ENCODE data around the gene FHIP1B.

Gene FHIP1B

DNA sequence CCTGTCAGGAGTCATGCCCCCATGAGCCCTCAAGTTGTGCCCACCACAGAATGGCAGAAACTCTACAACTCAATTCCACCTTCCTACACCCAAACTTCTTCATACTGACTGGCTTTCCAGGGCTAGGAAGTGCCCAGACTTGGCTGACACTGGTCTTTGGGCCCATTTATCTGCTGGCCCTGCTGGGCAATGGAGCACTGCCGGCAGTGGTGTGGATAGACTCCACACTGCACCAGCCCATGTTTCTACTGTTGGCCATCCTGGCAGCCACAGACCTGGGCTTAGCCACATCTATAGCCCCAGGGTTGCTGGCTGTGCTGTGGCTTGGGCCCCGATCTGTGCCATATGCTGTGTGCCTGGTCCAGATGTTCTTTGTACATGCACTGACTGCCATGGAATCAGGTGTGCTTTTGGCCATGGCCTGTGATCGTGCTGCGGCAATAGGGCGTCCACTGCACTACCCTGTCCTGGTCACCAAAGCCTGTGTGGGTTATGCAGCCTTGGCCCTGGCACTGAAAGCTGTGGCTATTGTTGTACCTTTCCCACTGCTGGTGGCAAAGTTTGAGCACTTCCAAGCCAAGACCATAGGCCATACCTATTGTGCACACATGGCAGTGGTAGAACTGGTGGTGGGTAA is 35.1 kb downstream of the FHIP1B start, which contains the start of gene OR52W1:
Gene OR52W1, plus strand, starts transcription at position 51 of the 637 bp plus-strand sequence. Its CDS starts 0 bp downstream, at position 51.
- TF ChIP-seq, protein P1, sequence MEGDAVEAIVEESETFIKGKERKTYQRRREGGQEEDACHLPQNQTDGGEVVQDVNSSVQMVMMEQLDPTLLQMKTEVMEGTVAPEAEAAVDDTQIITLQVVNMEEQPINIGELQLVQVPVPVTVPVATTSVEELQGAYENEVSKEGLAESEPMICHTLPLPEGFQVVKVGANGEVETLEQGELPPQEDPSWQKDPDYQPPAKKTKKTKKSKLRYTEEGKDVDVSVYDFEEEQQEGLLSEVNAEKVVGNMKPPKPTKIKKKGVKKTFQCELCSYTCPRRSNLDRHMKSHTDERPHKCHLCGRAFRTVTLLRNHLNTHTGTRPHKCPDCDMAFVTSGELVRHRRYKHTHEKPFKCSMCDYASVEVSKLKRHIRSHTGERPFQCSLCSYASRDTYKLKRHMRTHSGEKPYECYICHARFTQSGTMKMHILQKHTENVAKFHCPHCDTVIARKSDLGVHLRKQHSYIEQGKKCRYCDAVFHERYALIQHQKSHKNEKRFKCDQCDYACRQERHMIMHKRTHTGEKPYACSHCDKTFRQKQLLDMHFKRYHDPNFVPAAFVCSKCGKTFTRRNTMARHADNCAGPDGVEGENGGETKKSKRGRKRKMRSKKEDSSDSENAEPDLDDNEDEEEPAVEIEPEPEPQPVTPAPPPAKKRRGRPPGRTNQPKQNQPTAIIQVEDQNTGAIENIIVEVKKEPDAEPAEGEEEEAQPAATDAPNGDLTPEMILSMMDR (IDR thresholded peaks at IDR 0.05; ENCODE audit: control insufficient read depth, insufficient read depth, low read depth, low read length, missing control alignments), result no peak
- no peak for DNase-seq (ENCODE audit: low read depth)
- H3K4me3 ChIP-seq (ENCODE audit: control insufficient read depth, low read depth, low read length), result no peak within 1 kb of the TSS

DNA sequence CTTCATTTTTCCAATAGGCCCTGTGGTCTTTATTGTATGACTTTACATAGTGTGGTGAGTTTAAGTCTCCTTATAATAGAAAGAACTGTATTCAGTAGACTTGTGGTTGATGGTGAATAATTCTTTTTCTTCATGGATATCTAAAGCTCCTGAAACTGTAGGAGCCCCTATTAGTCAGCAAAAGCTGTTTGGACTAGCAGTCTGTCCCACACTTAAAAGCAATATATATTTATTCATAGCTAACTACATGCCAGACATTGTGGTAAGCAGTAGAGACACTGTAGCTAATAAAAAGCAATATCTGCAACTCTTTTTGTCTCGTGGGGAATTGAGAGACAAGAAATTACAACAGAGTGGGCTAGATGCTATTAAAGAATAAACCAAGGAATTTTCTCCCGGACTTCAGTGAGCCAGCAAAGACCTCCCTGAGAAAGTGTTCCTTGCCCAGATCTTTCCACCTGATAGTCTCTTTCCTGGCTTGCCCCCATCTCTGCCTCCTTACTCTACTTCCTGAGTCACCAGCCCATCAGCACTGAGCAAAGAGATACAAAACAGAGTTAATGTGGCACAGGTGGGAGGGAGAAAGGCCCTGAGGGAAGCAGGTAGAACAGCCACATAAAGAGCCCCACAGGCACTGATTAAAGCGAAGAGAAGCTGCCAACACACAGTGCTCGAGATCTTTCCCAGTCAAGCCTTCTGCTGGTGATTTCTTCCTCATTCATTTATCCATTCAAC is 36.8 kb downstream of the FHIP1B start:
- no peak overlapping the region for H3K4me3 ChIP-seq (ENCODE audit: control insufficient read depth, low read depth, low read length)
- DNase-seq (ENCODE audit: low read depth), result no peak
- TF ChIP-seq, protein P1 (IDR thresholded peaks at IDR 0.05; ENCODE audit: control insufficient read depth, insufficient read depth, low read depth, low read length, missing control alignments), result no peak

DNA sequence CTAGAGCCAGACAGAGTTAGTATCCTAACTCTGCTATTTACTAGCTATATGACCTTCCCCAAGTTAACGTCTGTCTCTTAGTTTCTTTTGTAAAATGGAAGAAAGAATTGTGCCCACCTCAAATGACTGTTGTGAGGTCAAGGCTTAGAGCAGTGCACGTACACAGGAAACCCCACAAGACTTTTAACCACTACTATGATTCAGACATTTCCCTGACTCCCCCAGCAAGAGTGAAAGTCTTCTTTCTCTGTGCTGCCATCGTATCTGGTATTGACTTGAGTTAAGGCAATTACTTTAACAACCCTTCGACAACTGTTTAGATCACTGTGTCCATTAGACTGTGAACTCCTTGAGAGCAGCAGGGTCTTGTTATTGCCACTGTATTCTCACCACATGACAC is 38.0 kb downstream of the FHIP1B start:
- H3K4me3 ChIP-seq (ENCODE audit: control insufficient read depth, low read depth, low read length), result no peak overlapping the region
- TF ChIP-seq, protein P1 (IDR thresholded peaks at IDR 0.05; ENCODE audit: control insufficient read depth, insufficient read depth, low read depth, low read length, missing control alignments), result no peak
- DNase-seq (ENCODE audit: low read depth), result no peak

DNA sequence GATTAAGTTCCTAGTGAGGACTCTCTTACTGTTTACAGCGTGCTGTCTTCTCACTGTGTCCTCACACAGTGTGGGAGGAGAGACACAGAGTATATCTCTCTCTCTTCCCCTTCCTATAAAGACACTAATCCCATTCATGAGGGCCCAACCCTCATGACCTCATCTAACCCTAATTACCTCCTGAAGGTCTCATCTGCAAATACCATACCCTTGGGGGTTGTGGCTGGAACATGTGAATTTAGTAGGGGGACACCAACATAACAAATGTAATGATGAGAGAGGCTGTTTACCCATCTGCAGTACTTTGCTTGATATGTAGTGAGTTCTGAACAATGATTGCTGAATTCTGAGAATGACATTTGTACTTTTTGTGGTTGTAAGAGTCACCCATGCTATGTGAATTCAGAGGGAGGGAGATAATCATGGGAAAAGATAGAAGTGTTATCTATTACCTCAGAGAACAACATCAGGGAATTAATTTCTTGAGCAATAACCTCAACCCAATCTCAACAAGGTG is 40.3 kb downstream of the FHIP1B start:
- H3K4me3 ChIP-seq (ENCODE audit: control insufficient read depth, low read depth, low read length), result no peak overlapping the region
- DNase-seq (ENCODE audit: low read depth), result no peak
- TF ChIP-seq, protein P1 (IDR thresholded peaks at IDR 0.05; ENCODE audit: control insufficient read depth, insufficient read depth, low read depth, low read length, missing control alignments), result no peak

DNA sequence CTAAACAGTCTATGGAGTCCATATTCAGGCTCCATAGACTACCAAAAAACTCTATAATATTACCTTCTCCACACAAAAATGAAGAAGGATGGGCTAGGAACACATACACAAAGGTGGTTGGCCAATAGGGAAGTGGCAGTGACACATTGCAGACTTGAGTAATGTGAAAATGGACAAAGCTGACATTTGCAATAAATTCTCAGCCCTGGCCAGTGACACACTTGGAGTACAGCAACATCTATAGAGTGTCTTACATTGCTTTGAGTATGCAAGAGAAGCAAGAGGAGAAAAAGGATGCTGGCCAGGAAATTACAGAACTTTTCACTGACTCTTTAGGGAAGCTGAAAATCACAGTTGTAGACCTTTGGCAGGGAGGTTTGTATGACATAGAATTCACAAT is 42.7 kb downstream of the FHIP1B start:
- no peak for DNase-seq (ENCODE audit: low read depth)
- TF ChIP-seq, protein P1 (IDR thresholded peaks at IDR 0.05; ENCODE audit: control insufficient read depth, insufficient read depth, low read depth, low read length, missing control alignments), result no peak
- H3K4me3 ChIP-seq (ENCODE audit: control insufficient read depth, low read depth, low read length), result no peak overlapping the region

DNA sequence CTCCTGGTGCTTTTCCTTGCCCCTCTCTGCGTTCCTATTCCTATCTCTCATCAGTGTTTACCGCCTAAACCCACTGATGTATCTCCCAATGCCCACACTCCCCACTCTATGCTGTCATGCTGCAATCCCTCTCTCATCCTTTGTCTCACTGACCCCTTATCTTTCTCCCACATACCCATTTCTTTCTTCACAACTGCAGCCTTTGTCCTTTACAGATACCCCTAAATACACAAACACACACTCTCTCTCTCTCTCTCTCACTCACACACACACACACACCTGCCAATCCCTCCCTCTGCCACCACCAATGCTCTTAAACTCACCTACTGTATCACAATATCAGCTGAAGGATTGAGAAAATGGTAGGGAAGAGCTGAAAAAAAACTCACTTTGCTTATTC is 59.0 kb downstream of the FHIP1B start:
- DNase-seq (ENCODE audit: low read depth), result no peak
- TF ChIP-seq, protein P1 (IDR thresholded peaks at IDR 0.05; ENCODE audit: control insufficient read depth, insufficient read depth, low read depth, low read length, missing control alignments), result no peak
- no peak overlapping the region for H3K4me3 ChIP-seq (ENCODE audit: control insufficient read depth, low read depth, low read length)
